HG03066 (cell line): ENCODE measurements around the gene SFXN5.

Experiments
- ATAC-seq: cut with Tn5 transposase; IDR thresholded peaks from one replicate; pipeline ENCODE4 v1.9.1; 2021; ENCODE audit warnings: low read depth; ENCODE audit not compliant: unreplicated experiment

The SFXN5 gene

GRCh38 chr2:73063472-73063871 lies 8.0 kb downstream of the SFXN5 start:
- no peak for ATAC-seq

GRCh38 chr2:73059106-73059505 lies 12.4 kb downstream of the SFXN5 start:
- ATAC-seq: no peak

GRCh38 chr2:73054980-73055379 lies 16.5 kb downstream of the SFXN5 start:
- no peak for ATAC-seq

- no peak for ATAC-seq
Observed at GRCh38 chr2:73053316-73054114, 18.0 kb downstream of the SFXN5 start.

GRCh38 chr2:73050121-73050545 lies 21.4 kb downstream of the SFXN5 start:
- no peak for ATAC-seq

- no peak for ATAC-seq
Observed at GRCh38 chr2:73043929-73044832, 27.3 kb downstream of the SFXN5 start.

GRCh38 chr2:73043276-73043675 lies 28.2 kb downstream of the SFXN5 start:
- ATAC-seq: no peak

GRCh38 chr2:73037947-73038585 lies 33.4 kb downstream of the SFXN5 start:
- ATAC-seq: no peak

- ATAC-seq: no peak
Observed at GRCh38 chr2:73036766-73037165, 34.7 kb downstream of the SFXN5 start.

- no peak for ATAC-seq
Observed at GRCh38 chr2:73035899-73036711, 35.4 kb downstream of the SFXN5 start.

GRCh38 chr2:73034661-73035375 lies 36.7 kb downstream of the SFXN5 start:
- no peak for ATAC-seq

- ATAC-seq: no peak
Observed at GRCh38 chr2:73033766-73034381, 37.6 kb downstream of the SFXN5 start.

GRCh38 chr2:73033142-73033765 lies 38.3 kb downstream of the SFXN5 start:
- ATAC-seq: no peak

GRCh38 chr2:73032702-73033097 lies 38.8 kb downstream of the SFXN5 start:
- no peak for ATAC-seq

GRCh38 chr2:73031725-73032701 lies 39.5 kb downstream of the SFXN5 start:
- no peak for ATAC-seq

- ATAC-seq: no peak
Observed at GRCh38 chr2:73031095-73031678, 40.3 kb downstream of the SFXN5 start.

- ATAC-seq: no peak
Observed at GRCh38 chr2:73028841-73029240, 42.7 kb downstream of the SFXN5 start.
